ENCODE measurements around the gene FNDC3B.
A peak's percentile ranks its signal among the peaks of the same experiment; 100 is the strongest.

FNDC3B gene

DNA sequence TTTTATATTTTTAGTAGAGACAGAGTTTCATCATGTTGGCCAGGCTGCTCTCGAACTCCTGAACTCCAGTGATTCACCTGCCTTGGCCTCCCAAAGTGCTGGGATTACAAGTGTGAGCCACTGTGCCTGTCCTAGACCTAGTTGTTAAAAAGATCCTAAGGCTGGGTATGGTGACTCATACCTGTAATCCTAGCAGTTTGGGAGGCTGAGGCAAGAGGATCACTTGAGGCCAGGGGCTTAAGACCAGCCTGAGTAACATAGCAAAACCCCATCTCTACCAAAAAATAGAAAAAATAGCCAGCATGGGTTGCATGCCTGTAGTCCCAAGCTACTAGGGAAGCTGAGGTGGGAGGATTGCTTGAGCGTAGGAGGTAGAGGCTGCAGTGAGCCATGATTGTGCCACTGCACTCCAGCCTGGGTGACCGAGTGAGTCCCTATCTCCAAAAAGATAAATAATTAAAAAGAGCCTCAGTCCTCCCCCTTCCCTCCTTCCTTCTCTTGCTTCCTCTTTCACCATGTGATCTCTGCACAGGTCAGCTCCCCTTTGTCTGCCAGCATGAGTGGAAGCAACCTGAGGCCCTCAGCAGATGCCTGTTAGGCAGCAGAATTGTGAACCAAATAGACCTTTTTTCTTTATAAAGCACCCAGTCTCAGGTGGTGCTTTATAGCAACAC lies 9.8 kb upstream of the FNDC3B start:
- Histone ChIP-seq H3K36me3 (ENCODE audit: insufficient read depth, low read length) (no peaks in the 10 kb centered on the region), H4K20me1 (ENCODE audit: insufficient read depth, low read length, poor library complexity, severe bottlenecking) (no peaks in the 10 kb centered on the region), H3K4me2 (ENCODE audit: low read depth, low read length, poor library complexity, severe bottlenecking) (no peak overlapping the region), H3K4me3 (ENCODE audit: low read length, poor library complexity, severe bottlenecking) (no peak overlapping the region), H3K9me3 (ENCODE audit: insufficient read depth, low read depth, low read length) (no peaks in the 10 kb centered on the region), H3F3A (ENCODE audit: low read depth) (no peaks in the 10 kb centered on the region), H2AFZ (ENCODE audit: low read length) (peak overlapping the region; percentile 62), H3K27me3 (ENCODE audit: insufficient read depth, low read length, poor library complexity, severe bottlenecking) (no peaks in the 10 kb centered on the region), H3K9me2 (replicated peaks; ENCODE audit: low read depth, low read length) (no peaks in the 10 kb centered on the region), H3K4me1 (ENCODE audit: insufficient read depth, low read length, poor library complexity, severe bottlenecking) (peaks cover 4% of the 10 kb centered on the region), H3K9ac (ENCODE audit: low read depth, low read length, poor library complexity, severe bottlenecking) (no peak overlapping the region), H3K79me2 (ENCODE audit: insufficient read depth, low read length) (no peaks in the 10 kb centered on the region)
- TF ChIP-seq EZH2phosphoT487 (IDR thresholded peaks at IDR 0.05; ENCODE audit: borderline replicate concordance), result no peak
- TF ChIP-seq, protein P1, sequence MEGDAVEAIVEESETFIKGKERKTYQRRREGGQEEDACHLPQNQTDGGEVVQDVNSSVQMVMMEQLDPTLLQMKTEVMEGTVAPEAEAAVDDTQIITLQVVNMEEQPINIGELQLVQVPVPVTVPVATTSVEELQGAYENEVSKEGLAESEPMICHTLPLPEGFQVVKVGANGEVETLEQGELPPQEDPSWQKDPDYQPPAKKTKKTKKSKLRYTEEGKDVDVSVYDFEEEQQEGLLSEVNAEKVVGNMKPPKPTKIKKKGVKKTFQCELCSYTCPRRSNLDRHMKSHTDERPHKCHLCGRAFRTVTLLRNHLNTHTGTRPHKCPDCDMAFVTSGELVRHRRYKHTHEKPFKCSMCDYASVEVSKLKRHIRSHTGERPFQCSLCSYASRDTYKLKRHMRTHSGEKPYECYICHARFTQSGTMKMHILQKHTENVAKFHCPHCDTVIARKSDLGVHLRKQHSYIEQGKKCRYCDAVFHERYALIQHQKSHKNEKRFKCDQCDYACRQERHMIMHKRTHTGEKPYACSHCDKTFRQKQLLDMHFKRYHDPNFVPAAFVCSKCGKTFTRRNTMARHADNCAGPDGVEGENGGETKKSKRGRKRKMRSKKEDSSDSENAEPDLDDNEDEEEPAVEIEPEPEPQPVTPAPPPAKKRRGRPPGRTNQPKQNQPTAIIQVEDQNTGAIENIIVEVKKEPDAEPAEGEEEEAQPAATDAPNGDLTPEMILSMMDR (conservative IDR thresholded peaks at IDR 0.05; ENCODE audit: low read length), result no peak

DNA sequence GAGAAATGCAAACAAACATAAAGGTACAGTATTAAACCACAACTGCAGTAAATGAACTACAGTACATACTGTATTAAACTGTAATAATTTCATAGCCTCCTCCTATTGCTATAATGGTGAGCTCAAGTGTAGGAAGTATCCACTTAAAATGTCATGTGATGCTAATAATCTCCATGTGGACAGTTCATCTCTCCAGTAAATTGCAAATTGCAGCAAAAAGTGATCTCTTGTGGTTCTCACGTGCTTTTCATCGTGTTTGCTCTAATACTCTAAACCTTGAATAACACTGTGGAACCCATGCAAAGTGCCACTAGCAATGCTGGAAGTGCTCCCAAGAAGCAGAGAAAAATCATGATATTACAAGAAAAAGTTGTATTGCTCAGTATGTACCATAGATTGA lies 9.2 kb upstream of the FNDC3B start:
- Histone ChIP-seq H3K4me2 (ENCODE audit: low read depth, low read length, poor library complexity, severe bottlenecking) (no peak overlapping the region), H3K27me3 (ENCODE audit: insufficient read depth, low read length, poor library complexity, severe bottlenecking) (no peaks in the 10 kb centered on the region), H2AFZ (ENCODE audit: low read length) (peak overlapping the region; percentile 62), H3K79me2 (ENCODE audit: insufficient read depth, low read length) (no peaks in the 10 kb centered on the region), H3K36me3 (ENCODE audit: insufficient read depth, low read length) (no peaks in the 10 kb centered on the region), H3K4me3 (ENCODE audit: low read length, poor library complexity, severe bottlenecking) (no peak overlapping the region), H3K9ac (ENCODE audit: low read depth, low read length, poor library complexity, severe bottlenecking) (no peak overlapping the region), H3K4me1 (ENCODE audit: insufficient read depth, low read length, poor library complexity, severe bottlenecking) (peaks cover 4% of the 10 kb centered on the region), H3K9me3 (ENCODE audit: insufficient read depth, low read depth, low read length) (no peaks in the 10 kb centered on the region), H4K20me1 (ENCODE audit: insufficient read depth, low read length, poor library complexity, severe bottlenecking) (no peaks in the 10 kb centered on the region), H3K9me2 (replicated peaks; ENCODE audit: low read depth, low read length) (no peaks in the 10 kb centered on the region), H3F3A (ENCODE audit: low read depth) (no peaks in the 10 kb centered on the region)
- TF ChIP-seq, protein P1 (conservative IDR thresholded peaks at IDR 0.05; ENCODE audit: low read length), result no peak
- TF ChIP-seq EZH2phosphoT487 (IDR thresholded peaks at IDR 0.05; ENCODE audit: borderline replicate concordance), result no peak

DNA sequence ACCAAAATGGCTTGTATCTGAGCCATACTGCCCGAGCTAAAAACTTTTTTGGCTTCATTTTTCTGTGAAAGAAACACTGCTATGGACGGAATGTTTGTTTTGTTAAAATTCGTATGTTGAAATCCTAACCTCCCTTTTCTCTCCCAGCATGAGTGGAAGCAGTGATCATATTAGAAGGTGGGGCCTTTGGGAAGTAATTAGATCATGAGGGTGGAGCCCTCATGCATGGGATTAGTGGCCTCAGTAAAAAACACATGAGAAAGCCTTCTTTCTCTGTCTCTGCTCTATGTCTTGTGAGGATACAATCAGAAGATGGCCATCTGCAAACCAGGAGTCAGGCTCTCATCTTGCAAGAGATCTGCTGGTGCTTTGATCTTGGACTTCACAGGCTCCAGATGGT lies 7.4 kb upstream of the FNDC3B start:
- Histone ChIP-seq H3K9me2 (replicated peaks; ENCODE audit: low read depth, low read length) (no peaks in the 10 kb centered on the region), H3K27me3 (ENCODE audit: insufficient read depth, low read length, poor library complexity, severe bottlenecking) (no peaks in the 10 kb centered on the region), H3K4me3 (ENCODE audit: low read length, poor library complexity, severe bottlenecking) (no peak overlapping the region), H3K9ac (ENCODE audit: low read depth, low read length, poor library complexity, severe bottlenecking) (no peak overlapping the region), H2AFZ (ENCODE audit: low read length) (no peak overlapping the region; the same call in 1 of the 2 replicates), H3F3A (ENCODE audit: low read depth) (no peaks in the 10 kb centered on the region), H3K4me2 (ENCODE audit: low read depth, low read length, poor library complexity, severe bottlenecking) (no peak overlapping the region), H3K9me3 (ENCODE audit: insufficient read depth, low read depth, low read length) (no peaks in the 10 kb centered on the region), H3K36me3 (ENCODE audit: insufficient read depth, low read length) (no peaks in the 10 kb centered on the region), H3K4me1 (ENCODE audit: insufficient read depth, low read length, poor library complexity, severe bottlenecking) (peaks cover 4% of the 10 kb centered on the region), H4K20me1 (ENCODE audit: insufficient read depth, low read length, poor library complexity, severe bottlenecking) (no peaks in the 10 kb centered on the region), H3K79me2 (ENCODE audit: insufficient read depth, low read length) (no peaks in the 10 kb centered on the region)
- TF ChIP-seq, protein P1 (conservative IDR thresholded peaks at IDR 0.05; ENCODE audit: low read length), result no peak
- TF ChIP-seq EZH2phosphoT487 (IDR thresholded peaks at IDR 0.05; ENCODE audit: borderline replicate concordance), result no peak

Data from Loucy (cell line).